Peyer's patch (tissue), 4 donors: Measurements from ENCODE around the gene AWAT1.
"Not testable (repeated sequence)": the region's sequence is repeated elsewhere in the genome, so short reads cannot be mapped to it uniquely, and the experiment has no call there.

Experiments used
- POLR2A ChIP-seq, 2 donors: fragments of 450-650 bp; IDR thresholded peaks; one replicate each; pipeline ENCODE4 v1.5.1; 2017; ENCODE audit warnings: antibody characterized with exemption in 2 of 2, mild to moderate bottlenecking in 2 of 2, moderate library complexity in 2 of 2
- TF ChIP-seq, protein P1 (sequence below), 6 experiments: fragments of 450-650 bp in 4 of 6; fragments of 200-600 bp in 2 of 6; sonication (generic) in 1 of 6; IDR thresholded peaks; one replicate each; pipeline ENCODE4 v1.5.1; 2017 to 2019; ENCODE audit warnings: antibody characterized with exemption in 6 of 6, mild to moderate bottlenecking in 3 of 6, moderate library complexity in 1 of 6

DNA sequence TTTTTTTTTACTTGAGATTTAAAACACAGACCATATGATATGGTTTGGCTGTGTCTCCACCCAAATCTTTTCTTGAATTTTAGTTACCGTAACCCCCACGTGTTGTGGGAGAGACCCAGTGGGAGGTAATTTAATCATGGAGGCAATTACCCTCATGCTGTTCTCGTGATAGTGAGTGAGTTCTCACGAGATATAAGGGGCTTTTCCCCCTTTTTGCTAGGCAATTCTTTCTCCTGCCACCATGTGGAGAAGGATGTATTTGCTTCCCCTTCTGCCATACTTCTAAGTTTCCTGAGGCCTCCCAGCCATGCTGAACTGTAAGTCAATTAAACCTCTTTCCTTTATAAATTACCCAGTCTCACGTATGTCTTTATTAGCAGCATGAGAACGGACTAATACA is 24.9 kb upstream of the AWAT1 start:
- TF ChIP-seq, protein P1, sequence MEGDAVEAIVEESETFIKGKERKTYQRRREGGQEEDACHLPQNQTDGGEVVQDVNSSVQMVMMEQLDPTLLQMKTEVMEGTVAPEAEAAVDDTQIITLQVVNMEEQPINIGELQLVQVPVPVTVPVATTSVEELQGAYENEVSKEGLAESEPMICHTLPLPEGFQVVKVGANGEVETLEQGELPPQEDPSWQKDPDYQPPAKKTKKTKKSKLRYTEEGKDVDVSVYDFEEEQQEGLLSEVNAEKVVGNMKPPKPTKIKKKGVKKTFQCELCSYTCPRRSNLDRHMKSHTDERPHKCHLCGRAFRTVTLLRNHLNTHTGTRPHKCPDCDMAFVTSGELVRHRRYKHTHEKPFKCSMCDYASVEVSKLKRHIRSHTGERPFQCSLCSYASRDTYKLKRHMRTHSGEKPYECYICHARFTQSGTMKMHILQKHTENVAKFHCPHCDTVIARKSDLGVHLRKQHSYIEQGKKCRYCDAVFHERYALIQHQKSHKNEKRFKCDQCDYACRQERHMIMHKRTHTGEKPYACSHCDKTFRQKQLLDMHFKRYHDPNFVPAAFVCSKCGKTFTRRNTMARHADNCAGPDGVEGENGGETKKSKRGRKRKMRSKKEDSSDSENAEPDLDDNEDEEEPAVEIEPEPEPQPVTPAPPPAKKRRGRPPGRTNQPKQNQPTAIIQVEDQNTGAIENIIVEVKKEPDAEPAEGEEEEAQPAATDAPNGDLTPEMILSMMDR (IDR thresholded peaks at IDR 0.05): not testable (repeated sequence)
- TF ChIP-seq POLR2A (IDR thresholded peaks at IDR 0.05): not testable (repeated sequence)
